Neutrophil (primary cell): ENCODE results near the gene POLR2H.

Source experiments
- H3K27ac ChIP-seq: fragments of 200-600 bp; sonication (generic); 2 replicates; pipeline ENCODE4 v1.5.1; 2016; ENCODE audit warnings: mild to moderate bottlenecking, moderate library complexity
- H3K27me3 ChIP-seq: fragments of 200-600 bp; sonication (generic); 2 replicates; pipeline ENCODE4 v1.6.0; 2016; ENCODE audit warnings: mild to moderate bottlenecking
- H3K36me3 ChIP-seq: fragments of 200-600 bp; sonication (generic); 2 replicates; pipeline ENCODE4 v1.5.1; 2017
- H3K4me1 ChIP-seq, 2 experiments: fragments of 200-600 bp in 1 of 2; sonication (generic) in 1 of 2; 1 replicate in 1 of 2; 2 replicates in 1 of 2; pipeline versions ENCODE4 v1.5.1 to v1.6.1; 2013 to 2016; ENCODE audit warnings: low read depth in 1 of 2, low read length in 1 of 2, mild to moderate bottlenecking in 1 of 2, moderate library complexity in 1 of 2; ENCODE audit not compliant: control insufficient read depth in 1 of 2, insufficient read depth in 1 of 2
- H3K4me3 ChIP-seq, 2 experiments: fragments of 200-600 bp in 1 of 2; sonication (generic) in 1 of 2; 1 replicate in 1 of 2; 2 replicates in 1 of 2; pipeline ENCODE4 v1.5.1; 2013 to 2016; ENCODE audit warnings: low read depth in 1 of 2, low read length in 1 of 2, mild to moderate bottlenecking in 1 of 2, moderate library complexity in 1 of 2
- H3K9me3 ChIP-seq: fragments of 200-600 bp; sonication (generic); 2 replicates; pipeline ENCODE4 v1.5.1; 2016
- TF ChIP-seq, protein P1 (sequence below): fragments of 200-600 bp; sonication (generic); IDR thresholded peaks from 2 replicates; pipeline ENCODE4 v1.5.1; 2016; ENCODE audit warnings: antibody characterized with exemption

Gene POLR2H

DNA sequence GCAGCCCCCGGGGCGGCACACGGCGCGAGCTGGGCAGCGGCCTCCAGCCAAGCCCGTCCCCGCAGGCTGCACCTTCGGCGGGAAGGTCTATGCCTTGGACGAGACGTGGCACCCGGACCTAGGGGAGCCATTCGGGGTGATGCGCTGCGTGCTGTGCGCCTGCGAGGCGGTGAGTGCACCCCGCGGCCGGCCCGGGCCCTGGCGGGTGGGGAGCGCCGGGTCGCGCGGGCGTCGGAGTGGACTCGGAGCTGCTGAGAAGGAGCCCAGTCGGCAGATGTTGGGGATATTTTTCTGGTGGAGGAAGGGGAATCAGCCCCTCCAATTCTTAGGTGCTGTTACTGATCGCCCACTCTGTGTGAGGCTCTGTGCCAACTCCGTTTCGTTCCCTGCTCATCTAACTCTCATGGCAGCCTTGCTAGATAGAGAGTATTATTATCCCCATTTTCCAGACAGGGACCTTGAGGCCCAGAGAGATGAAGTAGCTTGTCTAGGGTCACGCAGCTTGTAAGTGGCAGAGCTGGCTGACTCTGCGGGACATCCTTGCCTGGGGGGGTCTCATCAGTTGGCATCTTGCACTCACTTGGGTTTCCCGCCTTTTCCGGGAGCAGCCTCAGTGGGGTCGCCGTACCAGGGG lies 19.2 kb downstream of the POLR2H start:
- TF ChIP-seq, protein P1, sequence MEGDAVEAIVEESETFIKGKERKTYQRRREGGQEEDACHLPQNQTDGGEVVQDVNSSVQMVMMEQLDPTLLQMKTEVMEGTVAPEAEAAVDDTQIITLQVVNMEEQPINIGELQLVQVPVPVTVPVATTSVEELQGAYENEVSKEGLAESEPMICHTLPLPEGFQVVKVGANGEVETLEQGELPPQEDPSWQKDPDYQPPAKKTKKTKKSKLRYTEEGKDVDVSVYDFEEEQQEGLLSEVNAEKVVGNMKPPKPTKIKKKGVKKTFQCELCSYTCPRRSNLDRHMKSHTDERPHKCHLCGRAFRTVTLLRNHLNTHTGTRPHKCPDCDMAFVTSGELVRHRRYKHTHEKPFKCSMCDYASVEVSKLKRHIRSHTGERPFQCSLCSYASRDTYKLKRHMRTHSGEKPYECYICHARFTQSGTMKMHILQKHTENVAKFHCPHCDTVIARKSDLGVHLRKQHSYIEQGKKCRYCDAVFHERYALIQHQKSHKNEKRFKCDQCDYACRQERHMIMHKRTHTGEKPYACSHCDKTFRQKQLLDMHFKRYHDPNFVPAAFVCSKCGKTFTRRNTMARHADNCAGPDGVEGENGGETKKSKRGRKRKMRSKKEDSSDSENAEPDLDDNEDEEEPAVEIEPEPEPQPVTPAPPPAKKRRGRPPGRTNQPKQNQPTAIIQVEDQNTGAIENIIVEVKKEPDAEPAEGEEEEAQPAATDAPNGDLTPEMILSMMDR: no peak
- peaks cover 95% of the 10 kb centered on the region for H3K27me3 ChIP-seq
- H3K36me3 ChIP-seq: no peaks in the 10 kb centered on the region
- no peak overlapping the region for H3K27ac ChIP-seq
- peak overlapping the region in 1 of 2 experiments; percentile 18 for H3K4me3 ChIP-seq
- no peaks in the 10 kb centered on the region for H3K9me3 ChIP-seq
- H3K4me1 ChIP-seq: peaks cover 17% of the 10 kb centered on the region in 2 experiments

DNA sequence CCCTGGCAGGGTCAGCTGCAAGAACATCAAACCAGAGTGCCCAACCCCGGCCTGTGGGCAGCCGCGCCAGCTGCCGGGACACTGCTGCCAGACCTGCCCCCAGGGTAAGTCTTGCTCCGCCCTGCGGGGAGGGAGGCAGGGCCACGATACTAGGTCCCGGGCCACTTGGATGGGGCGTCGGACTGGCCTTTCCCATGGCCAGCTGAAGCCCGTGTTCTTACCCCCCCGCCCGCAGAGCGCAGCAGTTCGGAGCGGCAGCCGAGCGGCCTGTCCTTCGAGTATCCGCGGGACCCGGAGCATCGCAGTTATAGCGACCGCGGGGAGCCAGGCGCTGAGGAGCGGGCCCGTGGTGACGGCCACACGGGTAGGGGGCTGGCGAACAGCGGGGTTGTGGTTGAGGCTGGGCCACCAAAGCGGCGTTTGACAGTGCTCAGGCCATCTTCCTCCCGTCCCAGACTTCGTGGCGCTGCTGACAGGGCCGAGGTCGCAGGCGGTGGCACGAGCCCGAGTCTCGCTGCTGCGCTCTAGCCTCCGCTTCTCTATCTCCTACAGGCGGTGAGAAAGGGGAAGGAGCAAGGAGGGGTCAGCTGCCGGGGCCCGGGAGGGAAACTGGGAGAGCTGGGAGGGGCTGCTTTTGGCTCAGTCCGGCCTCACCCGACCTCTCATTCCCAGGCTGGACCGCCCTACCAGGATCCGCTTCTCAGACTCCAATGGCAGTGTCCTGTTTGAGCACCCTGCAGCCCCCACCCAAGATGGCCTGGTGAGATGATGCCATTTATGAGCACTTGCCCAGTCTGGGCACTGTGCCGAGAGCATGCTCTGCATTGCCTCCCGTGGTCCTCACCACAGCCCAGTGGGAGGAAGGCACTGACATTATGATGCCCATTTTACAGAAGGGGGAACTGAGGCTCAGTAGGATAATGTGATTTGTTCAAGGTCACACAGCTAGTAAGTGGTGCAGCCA lies 20.0 kb downstream of the POLR2H start:
- TF ChIP-seq, protein P1: no peak
- Histone ChIP-seq H3K27ac (no peak overlapping the region), H3K4me1 (peaks cover 17% of the 10 kb centered on the region in 2 experiments), H3K4me3 (no peak overlapping the region), H3K36me3 (no peaks in the 10 kb centered on the region), H3K27me3 (peaks cover 95% of the 10 kb centered on the region), H3K9me3 (no peaks in the 10 kb centered on the region)

DNA sequence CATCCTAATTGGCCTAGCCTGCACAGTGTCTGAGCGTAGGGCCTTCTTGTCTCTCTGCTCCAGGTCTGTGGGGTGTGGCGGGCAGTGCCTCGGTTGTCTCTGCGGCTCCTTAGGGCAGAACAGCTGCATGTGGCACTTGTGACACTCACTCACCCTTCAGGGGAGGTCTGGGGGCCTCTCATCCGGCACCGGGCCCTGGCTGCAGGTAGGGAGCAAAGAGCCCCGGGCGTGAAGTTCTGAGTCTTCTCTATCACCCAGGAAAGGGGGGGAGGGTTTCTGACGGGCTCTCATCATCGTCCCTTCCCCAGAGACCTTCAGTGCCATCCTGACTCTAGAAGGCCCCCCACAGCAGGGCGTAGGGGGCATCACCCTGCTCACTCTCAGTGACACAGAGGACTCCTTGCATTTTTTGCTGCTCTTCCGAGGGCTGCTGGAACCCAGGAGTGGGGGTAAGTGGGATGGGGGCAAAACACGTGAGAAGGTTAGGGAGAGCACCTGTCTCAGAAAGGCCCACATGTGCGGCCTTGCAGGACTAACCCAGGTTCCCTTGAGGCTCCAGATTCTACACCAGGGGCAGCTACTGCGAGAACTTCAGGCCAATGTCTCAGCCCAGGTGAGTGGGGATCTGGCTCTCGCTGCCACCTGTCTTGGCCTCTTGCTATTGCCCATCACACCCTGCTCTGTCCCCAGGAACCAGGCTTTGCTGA lies 21.0 kb downstream of the POLR2H start:
- peaks cover 13 to 15% of the 10 kb centered on the region in 2 experiments for H3K4me1 ChIP-seq
- peaks cover 93% of the 10 kb centered on the region for H3K27me3 ChIP-seq
- no peak overlapping the region for H3K4me3 ChIP-seq
- H3K36me3 ChIP-seq: no peaks in the 10 kb centered on the region
- no peaks in the 10 kb centered on the region for H3K9me3 ChIP-seq
- no peak overlapping the region for H3K27ac ChIP-seq
- TF ChIP-seq, protein P1: no peak

DNA sequence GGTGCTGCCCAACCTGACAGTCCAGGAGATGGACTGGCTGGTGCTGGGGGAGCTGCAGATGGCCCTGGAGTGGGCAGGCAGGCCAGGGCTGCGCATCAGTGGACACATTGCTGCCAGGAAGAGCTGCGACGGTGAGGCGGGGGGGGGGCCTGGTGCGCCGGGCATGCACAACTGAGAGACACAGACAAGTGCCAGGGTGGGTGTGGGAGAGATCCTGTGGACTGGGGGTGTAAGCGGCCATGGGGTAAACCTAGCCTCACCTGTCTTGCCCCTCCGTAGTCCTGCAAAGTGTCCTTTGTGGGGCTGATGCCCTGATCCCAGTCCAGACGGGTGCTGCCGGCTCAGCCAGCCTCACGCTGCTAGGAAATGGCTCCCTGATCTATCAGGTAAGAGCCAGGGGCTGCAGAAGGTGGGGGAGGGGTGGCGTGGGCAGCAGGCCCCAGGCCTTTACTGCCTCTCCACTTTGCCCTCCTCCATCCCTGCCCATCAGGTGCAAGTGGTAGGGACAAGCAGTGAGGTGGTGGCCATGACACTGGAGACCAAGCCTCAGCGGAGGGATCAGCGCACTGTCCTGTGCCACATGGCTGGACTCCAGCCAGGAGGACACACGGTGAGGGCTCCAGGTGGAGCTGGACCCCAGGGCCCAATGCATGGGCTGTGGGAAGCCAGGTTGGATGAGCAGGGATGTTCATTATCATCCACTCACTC lies 21.7 kb downstream of the POLR2H start:
- H3K4me1 ChIP-seq: peaks cover 10 to 12% of the 10 kb centered on the region in 2 experiments
- TF ChIP-seq, protein P1: no peak
- no peak overlapping the region for H3K27ac ChIP-seq

DNA sequence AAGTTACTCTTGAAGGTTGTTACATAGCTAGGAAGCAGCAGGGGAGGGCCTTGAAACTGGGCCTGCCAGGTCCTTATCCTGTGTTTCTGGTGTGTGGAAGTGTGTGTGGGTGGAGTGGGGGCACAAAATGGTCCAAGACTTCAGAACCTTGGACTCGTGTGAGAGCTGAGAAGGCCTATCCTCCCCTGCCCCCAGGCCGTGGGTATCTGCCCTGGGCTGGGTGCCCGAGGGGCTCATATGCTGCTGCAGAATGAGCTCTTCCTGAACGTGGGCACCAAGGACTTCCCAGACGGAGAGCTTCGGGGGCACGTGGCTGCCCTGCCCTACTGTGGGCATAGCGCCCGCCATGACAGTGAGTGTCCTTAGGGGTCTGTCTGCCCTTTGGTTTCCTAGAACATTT lies 22.8 kb downstream of the POLR2H start:
- Histone ChIP-seq H3K36me3 (no peaks in the 10 kb centered on the region), H3K4me1 (peaks cover 10 to 12% of the 10 kb centered on the region in 2 experiments), H3K27me3 (peaks cover 88% of the 10 kb centered on the region), H3K9me3 (no peaks in the 10 kb centered on the region), H3K27ac (no peak overlapping the region), H3K4me3 (no peak overlapping the region)
- TF ChIP-seq, protein P1: no peak

More for the DNA sequence above, 21.7 kb downstream of the POLR2H start:
- Histone ChIP-seq H3K4me3 (no peak overlapping the region), H3K9me3 (no peaks in the 10 kb centered on the region), H3K36me3 (no peaks in the 10 kb centered on the region), H3K27me3 (peaks cover 90% of the 10 kb centered on the region)
